ENCODE results near the gene KDM2A.

- TF ChIP-seq CTCF (conservative IDR thresholded peaks at IDR 0.05) (no peak; the same call in 1 of the 2 replicates), EZH2 (IDR thresholded peaks at IDR 0.05; ENCODE audit: low read depth) (no peak)
Observed at GRCh38 chr11:67286621-67287333, 167.7 kb downstream of the KDM2A start.
